Vagina (tissue), 2 donors: ENCODE results near the gene IFIT3. TPM values are rescaled to one million over a fixed set of nuclear protein-coding genes. Genes with fewer than 3 reads are reported as not detected.

Experiments used
- DNase-seq, 2 donors: peaks; one replicate each; pipeline ENCODE4 v3.0.0-alpha.2; 2017; ENCODE audit errors: extremely low spot score in 2 of 2
- H3K27ac ChIP-seq: fragments of 200-600 bp; sonication (generic); one replicate; pipeline ENCODE4 v1.5.1; 2019
- H3K27me3 ChIP-seq: fragments of 200-600 bp; sonication (generic); one replicate; pipeline ENCODE4 v1.5.1; 2019
- H3K36me3 ChIP-seq, 2 donors: fragments of 200-600 bp; sonication (generic); one replicate each; pipeline ENCODE4 v1.5.1; 2017 to 2019
- H3K4me1 ChIP-seq: fragments of 200-600 bp; sonication (generic); one replicate; pipeline ENCODE4 v1.5.1; 2019
- H3K4me3 ChIP-seq, 2 donors: fragments of 200-600 bp; sonication (generic); 1 replicate in 1 of 2; 2 replicates in 1 of 2; pipeline ENCODE4 v1.5.1; 2016 to 2019
- H3K9me3 ChIP-seq: fragments of 200-600 bp; sonication (generic); one replicate; pipeline ENCODE4 v1.5.1; 2019
- POLR2A ChIP-seq, 2 donors: fragments of 450-650 bp; IDR thresholded peaks; one replicate each; pipeline ENCODE4 v1.6.1; 2017; ENCODE audit warnings: antibody characterized with exemption in 2 of 2, mild to moderate bottlenecking in 2 of 2, moderate library complexity in 2 of 2
- POLR2AphosphoS5 ChIP-seq, 2 donors: sonication (generic); formaldehyde crosslinking; IDR thresholded peaks; one replicate each; pipeline ENCODE4 v1.9.0; 2017; ENCODE audit warnings: antibody characterized with exemption in 2 of 2, mild to moderate bottlenecking in 2 of 2, low read depth in 1 of 2; ENCODE audit not compliant: insufficient read depth in 1 of 2
- intact Hi-C: fragments of 100-400 bp; cut with DNase I; formaldehyde crosslinking; loops from one replicate; pipeline ENCODE4 v1.15.1; 2023
- total RNA-seq: library from RNA; depleted of rRNA; stranded (reverse); fragments of >200 nt; gene quantifications from one replicate; pipeline ENCODE4 v1.2.3, GENCODE V29; 2016
- TF ChIP-seq, protein P1 (sequence below), 3 experiments: fragments of 450-650 bp in 2 of 3; fragments of 200-600 bp in 1 of 3; sonication (generic) in 1 of 3; IDR thresholded peaks; one replicate each; pipeline ENCODE4 v1.5.1; 2017 to 2019; ENCODE audit warnings: antibody characterized with exemption in 3 of 3, mild to moderate bottlenecking in 2 of 3, moderate library complexity in 2 of 3

IFIT3 gene
- total RNA-seq, 1 donor from 2014 or later = 6.1 TPM

GRCh38 chr10:89336241-89336640 is 8.4 kb downstream of the IFIT3 start:
- no peaks in the 10 kb centered on the region for H3K27me3 ChIP-seq
- peaks cover 27% of the 10 kb centered on the region for H3K4me1 ChIP-seq
- TF ChIP-seq, protein P1, sequence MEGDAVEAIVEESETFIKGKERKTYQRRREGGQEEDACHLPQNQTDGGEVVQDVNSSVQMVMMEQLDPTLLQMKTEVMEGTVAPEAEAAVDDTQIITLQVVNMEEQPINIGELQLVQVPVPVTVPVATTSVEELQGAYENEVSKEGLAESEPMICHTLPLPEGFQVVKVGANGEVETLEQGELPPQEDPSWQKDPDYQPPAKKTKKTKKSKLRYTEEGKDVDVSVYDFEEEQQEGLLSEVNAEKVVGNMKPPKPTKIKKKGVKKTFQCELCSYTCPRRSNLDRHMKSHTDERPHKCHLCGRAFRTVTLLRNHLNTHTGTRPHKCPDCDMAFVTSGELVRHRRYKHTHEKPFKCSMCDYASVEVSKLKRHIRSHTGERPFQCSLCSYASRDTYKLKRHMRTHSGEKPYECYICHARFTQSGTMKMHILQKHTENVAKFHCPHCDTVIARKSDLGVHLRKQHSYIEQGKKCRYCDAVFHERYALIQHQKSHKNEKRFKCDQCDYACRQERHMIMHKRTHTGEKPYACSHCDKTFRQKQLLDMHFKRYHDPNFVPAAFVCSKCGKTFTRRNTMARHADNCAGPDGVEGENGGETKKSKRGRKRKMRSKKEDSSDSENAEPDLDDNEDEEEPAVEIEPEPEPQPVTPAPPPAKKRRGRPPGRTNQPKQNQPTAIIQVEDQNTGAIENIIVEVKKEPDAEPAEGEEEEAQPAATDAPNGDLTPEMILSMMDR (IDR thresholded peaks at IDR 0.05) = no peak
- TF ChIP-seq POLR2A (IDR thresholded peaks at IDR 0.05) = no peak
- no peak for TF ChIP-seq POLR2AphosphoS5 (IDR thresholded peaks at IDR 0.05; ENCODE audit: insufficient read depth in 1 of 2, low read depth in 1 of 2)
- H3K9me3 ChIP-seq = no peaks in the 10 kb centered on the region
- no peak overlapping the region for H3K27ac ChIP-seq
- DNase-seq = no peak
- intact Hi-C loops = no loop called here
- no peak overlapping the region for H3K4me3 ChIP-seq
- peaks cover 0 to 20% of the 10 kb centered on the region in 2 donors for H3K36me3 ChIP-seq

DNA sequence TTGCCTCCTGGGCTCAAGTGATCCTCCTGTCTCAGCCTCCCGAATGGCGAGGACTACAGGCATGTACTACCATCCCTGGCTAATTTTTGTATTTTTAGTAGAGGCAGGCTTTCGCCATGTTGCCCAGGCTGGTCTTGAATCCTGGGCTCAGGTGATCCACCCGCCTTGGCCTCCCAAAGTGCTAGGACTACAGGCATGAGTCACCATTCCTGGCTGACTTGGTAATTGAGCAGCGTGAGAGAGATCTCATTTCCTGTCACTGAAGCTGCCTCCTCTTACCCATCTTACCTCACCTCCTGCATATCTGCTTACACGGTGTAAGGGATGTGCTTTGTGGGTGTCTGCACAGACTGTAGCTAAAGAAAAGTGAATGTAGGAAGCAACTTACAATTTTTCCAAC is 9.7 kb downstream of the IFIT3 start:
- intact Hi-C loops = no loop called here
- Histone ChIP-seq H3K9me3 (no peaks in the 10 kb centered on the region), H3K27ac (no peak overlapping the region), H3K4me1 (peaks cover 18% of the 10 kb centered on the region), H3K36me3 (peaks cover 0 to 20% of the 10 kb centered on the region in 2 donors), H3K27me3 (no peaks in the 10 kb centered on the region), H3K4me3 (no peak overlapping the region)
- TF ChIP-seq POLR2A (IDR thresholded peaks at IDR 0.05) (no peak), POLR2AphosphoS5 (IDR thresholded peaks at IDR 0.05; ENCODE audit: insufficient read depth in 1 of 2, low read depth in 1 of 2) (no peak)
- TF ChIP-seq, protein P1 (IDR thresholded peaks at IDR 0.05) = no peak
- no peak for DNase-seq

DNA sequence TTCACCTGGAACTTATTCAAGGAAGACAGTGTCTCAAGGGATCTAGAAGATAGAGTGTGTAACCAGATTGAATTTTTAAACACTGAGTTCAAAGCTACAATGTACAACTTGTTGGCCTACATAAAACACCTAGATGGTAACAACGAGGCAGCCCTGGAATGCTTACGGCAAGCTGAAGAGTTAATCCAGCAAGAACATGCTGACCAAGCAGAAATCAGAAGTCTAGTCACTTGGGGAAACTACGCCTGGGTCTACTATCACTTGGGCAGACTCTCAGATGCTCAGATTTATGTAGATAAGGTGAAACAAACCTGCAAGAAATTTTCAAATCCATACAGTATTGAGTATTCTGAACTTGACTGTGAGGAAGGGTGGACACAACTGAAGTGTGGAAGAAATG is 10.9 kb downstream of the IFIT3 start:
- H3K36me3 ChIP-seq = peaks cover 0 to 20% of the 10 kb centered on the region in 2 donors
- H3K4me3 ChIP-seq = no peak overlapping the region
- no peak overlapping the region for H3K27ac ChIP-seq
- H3K4me1 ChIP-seq = peaks cover 6% of the 10 kb centered on the region
- no peak for DNase-seq
- intact Hi-C loops = no loop called here
- H3K9me3 ChIP-seq = no peaks in the 10 kb centered on the region
- TF ChIP-seq POLR2AphosphoS5 (IDR thresholded peaks at IDR 0.05; ENCODE audit: insufficient read depth in 1 of 2, low read depth in 1 of 2) (no peak), POLR2A (IDR thresholded peaks at IDR 0.05) (no peak)
- TF ChIP-seq, protein P1 (IDR thresholded peaks at IDR 0.05) = no peak
- no peaks in the 10 kb centered on the region for H3K27me3 ChIP-seq

DNA sequence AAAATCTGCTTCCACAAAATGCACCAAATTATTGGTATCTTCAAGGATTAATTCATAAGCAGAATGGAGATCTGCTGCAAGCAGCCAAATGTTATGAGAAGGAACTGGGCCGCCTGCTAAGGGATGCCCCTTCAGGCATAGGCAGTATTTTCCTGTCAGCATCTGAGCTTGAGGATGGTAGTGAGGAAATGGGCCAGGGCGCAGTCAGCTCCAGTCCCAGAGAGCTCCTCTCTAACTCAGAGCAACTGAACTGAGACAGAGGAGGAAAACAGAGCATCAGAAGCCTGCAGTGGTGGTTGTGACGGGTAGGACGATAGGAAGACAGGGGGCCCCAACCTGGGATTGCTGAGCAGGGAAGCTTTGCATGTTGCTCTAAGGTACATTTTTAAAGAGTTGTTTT is 12.1 kb downstream of the IFIT3 start:
- Histone ChIP-seq H3K36me3 (peaks cover 0 to 20% of the 10 kb centered on the region in 2 donors), H3K27me3 (no peaks in the 10 kb centered on the region), H3K4me3 (no peak overlapping the region), H3K9me3 (no peaks in the 10 kb centered on the region), H3K4me1 (no peaks in the 10 kb centered on the region), H3K27ac (no peak overlapping the region)
- TF ChIP-seq POLR2AphosphoS5 (IDR thresholded peaks at IDR 0.05; ENCODE audit: insufficient read depth in 1 of 2, low read depth in 1 of 2) (no peak), POLR2A (IDR thresholded peaks at IDR 0.05) (no peak)
- TF ChIP-seq, protein P1 (IDR thresholded peaks at IDR 0.05) = no peak
- intact Hi-C loops = no loop called here
- no peak for DNase-seq

DNA sequence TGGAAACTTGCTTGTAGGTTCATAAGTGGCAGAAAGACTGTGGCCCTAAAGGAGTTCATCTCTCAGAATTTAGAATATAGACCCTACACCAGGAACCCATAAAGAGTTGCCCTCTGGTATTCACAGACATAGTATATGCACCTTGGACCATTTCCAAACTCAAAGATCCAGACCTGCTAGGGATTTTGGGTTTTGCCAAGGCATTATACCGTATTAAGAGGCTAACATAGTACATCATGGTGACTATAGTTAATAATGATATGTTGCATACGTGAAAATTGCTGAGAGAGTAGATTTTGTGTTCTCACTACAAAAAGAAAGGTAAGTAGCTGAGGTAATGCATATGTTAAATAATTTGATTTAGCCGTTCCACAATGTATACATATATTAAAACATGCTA is 13.9 kb downstream of the IFIT3 start:
- intact Hi-C loops = no loop called here
- peaks cover 0 to 20% of the 10 kb centered on the region in 2 donors for H3K36me3 ChIP-seq
- no peak for DNase-seq
- no peak overlapping the region for H3K27ac ChIP-seq
- H3K4me3 ChIP-seq = no peak overlapping the region
- no peaks in the 10 kb centered on the region for H3K27me3 ChIP-seq
- H3K4me1 ChIP-seq = no peaks in the 10 kb centered on the region
- TF ChIP-seq POLR2AphosphoS5 (IDR thresholded peaks at IDR 0.05; ENCODE audit: insufficient read depth in 1 of 2, low read depth in 1 of 2) (no peak), POLR2A (IDR thresholded peaks at IDR 0.05) (no peak)
- TF ChIP-seq, protein P1 (IDR thresholded peaks at IDR 0.05) = no peak
- H3K9me3 ChIP-seq = no peaks in the 10 kb centered on the region
